Amniotic stem cell (primary cell): Measurements from ENCODE around the gene SOCS3.
"Not testable (repeated sequence)": the region's sequence is repeated elsewhere in the genome, so short reads cannot be mapped to it uniquely, and the experiment has no call there.

Experiments
- DNase-seq: peaks from one replicate; lab custom pipeline; 2025; lab: John Stamatoyannopoulos, UW

Gene SOCS3

DNA sequence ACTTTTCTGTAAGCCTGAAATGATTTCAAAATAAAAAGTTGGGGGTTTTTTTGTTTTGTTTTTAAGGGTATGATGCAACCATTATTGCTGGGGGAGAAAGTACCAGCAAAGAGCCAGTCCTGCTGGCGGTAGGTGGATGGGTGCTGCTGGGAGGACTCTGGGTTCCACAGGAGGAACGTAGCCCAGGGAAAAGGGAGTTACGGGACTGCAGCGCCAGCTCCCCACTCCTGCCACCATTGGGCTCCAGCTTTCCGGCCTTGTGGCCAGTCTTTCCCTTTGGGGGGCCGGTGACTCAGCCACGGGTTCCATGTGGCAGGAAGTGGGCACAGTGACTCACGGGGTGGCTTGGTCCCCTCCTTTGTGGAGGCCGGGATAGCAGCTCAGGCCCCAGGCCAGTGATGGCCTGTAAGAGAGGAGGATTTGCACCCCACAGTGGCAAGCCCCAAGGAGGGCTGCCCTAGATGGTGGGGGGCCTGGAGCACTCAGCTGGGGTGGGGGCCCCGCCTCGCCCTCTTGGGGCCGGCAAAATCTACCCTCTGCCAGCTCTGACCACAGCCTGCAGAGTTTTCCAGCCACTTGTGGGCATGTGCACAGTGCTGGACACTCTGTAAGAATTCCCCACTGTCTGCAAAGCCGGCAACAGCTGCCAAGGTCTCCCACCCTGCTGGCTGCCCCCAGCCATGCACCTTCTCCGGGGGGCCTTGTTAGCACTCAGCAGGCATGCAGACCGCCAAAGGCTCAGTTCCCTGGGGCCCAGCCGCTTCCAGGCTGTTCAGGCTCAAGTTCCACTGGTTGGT lies 30.4 kb downstream of the SOCS3 start:
- DNase-seq, result no peak

GRCh38 chr17:78327880-78328279 lies 32.0 kb downstream of the SOCS3 start:
- DNase-seq, result no peak

DNA sequence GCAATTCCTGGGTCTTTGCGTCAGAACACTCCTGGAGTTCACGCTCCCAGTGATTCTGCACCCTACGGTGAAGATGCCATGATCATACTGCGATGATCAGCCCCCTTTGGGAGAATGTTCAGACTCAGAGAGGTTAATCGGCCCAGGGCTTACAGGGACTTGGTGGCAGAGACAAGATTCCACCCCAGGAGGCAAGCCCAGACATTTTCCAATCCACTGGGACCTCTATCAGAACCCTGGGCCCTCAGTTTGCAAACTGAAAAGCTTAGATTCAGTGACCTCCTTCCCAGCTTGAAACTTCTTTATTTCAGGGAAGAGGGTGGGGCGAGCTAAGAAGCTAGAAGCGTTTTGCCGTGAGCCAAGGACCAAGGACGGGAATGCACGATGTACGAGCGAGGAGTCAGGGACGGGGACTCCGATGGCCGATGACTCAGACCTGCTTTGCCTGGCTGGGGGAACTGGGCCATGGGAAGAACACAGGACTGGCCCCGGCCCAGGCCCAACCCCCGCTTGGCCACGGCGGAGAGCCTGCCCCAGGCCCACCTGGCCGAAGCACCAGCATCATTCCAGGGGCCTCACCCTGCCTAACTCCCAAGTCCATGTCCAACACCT lies 34.7 kb downstream of the SOCS3 start:
- peak; percentile 31 for DNase-seq

DNA sequence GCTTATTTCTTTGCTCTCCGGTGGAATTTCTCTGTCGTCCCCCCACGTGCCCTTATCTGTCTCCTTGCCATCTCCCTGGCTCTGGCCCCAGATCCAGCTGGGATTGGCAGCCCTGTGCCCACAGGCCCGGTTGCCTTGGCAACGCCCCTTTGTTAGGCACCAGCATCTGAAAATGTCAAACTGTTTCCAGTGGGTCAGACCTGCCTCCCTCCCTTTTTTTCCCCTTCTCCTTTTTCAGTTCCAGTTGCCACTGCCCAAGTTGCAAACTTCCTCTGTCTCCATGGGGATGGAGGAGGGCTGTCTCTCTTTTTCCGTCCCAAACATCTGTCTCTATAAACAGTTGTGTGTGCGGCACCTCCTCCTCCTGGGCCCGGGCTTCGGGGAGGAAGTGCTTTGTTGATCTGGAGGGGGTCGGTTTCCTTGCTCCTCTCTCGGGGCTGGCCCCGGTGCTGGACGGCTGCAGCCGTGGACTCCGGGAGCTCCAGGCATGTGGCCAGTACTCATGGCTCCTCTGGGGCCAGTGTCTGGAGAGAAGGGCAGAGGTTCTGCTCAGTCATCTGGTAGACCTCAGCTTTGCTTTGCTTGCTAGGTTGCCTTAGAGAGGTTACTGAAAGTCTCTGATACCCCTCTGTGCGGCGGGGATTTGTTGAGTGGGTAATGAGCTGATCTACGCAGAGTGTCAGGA lies 35.3 kb downstream of the SOCS3 start:
- peak; percentile 42 for DNase-seq

DNA sequence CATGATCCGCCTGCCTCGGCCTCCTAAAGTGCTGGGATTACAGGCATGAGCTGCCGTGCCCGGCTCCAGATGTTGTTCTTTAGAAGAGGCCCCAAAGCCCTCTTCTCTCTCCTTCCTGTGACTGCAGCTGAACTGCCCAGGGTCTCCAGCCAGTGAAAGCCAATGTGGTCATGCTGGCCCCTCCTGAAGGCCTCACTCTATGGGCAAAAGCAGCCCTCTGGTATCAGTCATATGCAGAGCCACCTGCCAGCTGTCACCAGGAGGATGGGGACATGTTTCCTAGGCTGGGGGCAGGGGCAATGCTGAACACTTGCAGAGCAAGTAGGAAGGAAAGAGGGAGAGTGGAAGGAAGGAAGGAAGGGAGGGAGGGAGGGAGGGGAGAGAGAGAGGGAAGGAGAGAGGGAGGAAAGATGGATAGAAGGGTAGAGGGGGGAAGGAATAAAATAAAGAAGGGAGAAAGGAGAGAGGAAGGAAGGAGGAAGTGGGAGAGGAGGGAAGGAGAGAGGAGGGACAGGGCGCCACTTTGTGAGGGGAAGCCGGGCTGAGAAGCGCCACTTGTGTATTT lies 36.0 kb downstream of the SOCS3 start:
- no peak for DNase-seq

GRCh38 chr17:78322858-78323455 lies 36.9 kb downstream of the SOCS3 start:
- DNase-seq, result no peak

GRCh38 chr17:78322327-78322857 lies 37.5 kb downstream of the SOCS3 start:
- no peak for DNase-seq

- no peak for DNase-seq
Observed at GRCh38 chr17:78318843-78319242, 41.0 kb downstream of the SOCS3 start.

GRCh38 chr17:78318407-78318806 lies 41.5 kb downstream of the SOCS3 start:
- no peak for DNase-seq

DNA sequence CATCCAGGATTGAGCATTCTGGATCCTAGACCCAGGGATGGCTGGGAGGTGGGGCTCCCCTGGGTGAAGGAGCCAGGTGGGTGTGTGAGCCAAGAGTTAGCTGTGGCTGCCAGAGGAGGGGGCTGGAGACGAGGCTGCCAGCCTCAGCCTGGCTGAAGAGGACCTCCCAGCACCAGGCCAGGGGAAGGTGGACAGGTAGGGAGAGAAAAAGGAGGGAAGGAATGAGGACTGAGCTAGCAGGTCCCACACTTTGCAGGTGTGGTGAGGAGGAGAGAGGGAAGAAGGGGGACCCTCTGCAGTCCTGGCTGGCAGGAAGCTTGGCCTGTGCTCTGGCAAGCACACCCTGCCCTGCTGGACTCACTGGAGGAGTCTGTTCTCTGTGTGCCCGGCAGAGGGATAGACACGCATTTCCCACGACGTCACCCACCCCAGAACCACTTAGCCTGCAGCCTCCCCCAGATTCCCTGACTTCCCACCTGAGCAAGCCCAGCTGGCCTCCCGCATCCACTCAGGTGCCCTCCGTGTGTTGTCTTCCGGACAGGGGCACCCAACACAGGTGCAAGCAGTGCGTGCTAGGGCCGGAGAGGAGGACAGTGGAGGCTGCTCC lies 42.0 kb downstream of the SOCS3 start:
- DNase-seq, result no peak

DNA sequence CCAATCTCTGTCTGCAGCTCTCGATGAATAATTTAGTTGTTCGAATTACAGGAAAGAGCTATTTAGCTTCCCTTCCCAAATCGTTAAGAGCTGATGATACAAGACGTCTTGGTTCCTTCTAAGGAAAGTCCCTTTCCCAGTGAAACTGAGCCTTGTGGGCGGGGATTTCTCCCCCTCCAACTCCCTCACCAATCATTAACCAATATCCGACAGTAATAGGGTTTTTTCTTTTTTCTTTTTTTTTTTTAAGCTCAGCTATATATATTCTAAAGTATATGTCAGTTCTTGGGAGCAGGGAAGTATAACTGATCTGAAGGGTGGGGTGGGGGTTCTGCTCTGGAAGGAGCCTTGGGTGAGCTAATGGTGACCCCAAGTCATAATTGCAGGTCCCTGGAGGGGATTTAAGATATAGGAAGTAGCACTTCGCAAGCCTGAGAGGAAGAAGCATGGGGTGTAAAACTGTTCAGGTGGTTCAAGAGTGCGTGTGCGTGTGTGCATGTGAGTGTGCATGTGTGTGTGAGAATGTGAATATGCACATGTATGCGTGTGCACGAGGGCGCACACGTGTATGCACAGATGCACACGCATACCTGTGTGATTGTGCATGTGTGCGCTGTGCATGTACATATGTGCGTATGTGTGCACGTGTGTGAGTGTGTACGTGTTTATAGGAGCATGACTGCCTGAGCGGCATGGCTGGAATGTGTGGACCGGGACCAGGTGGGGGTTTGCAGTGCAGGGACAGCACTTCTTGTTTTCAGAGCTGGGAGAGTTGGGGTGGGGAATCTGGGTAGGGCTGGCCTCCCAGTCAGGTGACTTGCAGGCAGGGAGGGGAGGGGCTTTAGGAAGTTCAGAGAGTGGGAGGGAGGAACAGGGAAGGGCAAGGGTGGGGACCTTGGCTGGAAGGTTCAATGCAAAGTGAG lies 42.7 kb downstream of the SOCS3 start:
- no peak for DNase-seq

DNA sequence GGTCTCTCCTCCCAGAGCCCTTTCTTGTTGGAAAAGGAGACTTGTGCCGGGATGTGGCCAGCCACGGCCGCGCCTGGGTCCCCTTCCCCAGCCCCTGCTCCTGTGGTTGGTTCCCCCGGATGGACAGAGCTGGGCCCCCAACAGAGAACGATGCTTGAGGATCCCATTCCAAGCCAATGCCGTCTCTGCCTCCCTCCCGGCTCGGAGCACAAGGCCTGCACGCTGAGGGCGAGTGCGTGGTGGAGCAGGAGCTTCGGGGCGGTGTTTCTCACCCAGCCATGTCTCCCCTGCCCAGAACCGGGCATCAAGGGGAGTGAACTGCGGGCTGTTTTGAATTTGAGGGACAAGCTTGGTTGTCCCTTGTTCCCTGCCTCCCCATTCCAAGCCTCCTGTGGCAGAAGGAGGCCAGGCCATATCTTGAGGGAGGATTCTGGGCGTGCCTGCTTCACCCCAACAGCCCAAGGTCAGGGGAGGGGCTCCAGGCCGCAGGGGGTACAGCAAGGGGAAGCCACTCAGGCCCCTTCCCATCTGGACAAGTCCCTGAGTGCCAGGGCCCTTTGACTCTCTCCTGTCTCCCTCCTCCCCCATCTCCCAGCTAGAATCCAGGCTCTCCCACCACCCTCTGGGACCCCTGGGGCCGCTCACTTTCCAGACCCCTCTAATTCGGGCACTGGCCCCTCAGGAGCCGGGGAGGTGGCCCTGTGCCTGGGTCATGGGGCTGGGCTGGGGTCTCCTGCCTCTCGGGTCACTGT lies 43.6 kb downstream of the SOCS3 start:
- DNase-seq, result no peak

DNA sequence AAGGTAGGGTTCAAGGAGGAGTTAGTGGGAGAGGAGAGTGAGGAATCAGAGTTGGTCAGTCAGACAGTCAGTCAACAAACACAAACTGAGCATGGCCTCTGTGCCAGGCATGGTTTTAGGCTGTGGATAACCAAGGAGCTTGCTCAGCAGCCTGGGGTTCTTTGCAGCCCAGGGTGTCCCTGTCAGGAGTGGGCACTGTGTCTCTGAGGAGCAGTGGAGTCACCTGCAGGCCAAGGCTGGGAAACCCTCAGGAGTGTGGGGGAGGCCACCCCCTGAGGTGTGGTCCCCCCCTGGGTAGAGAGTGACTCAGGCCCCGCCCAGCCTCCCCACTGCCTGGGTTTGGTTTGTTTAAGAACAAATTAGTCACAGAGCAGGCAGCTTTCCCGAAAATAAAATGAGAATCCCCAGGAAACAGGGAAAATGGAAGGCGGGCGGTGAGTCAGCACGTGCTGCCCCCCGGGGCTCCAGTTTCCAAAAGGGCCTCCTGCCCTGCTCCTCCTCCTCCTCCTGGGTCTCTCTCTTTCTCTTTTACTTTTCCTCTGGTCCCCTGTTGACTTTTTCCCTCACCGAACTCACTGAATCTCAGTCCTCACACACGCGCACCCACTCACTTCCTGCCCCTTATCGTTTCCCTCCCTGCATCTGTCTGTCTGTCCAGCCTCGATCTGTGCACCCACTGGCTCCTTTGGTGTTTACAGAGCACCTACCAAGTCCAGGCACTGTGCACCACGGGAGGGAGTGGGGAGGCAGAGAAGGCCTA lies 44.3 kb downstream of the SOCS3 start:
- DNase-seq, result peak; percentile 83

DNA sequence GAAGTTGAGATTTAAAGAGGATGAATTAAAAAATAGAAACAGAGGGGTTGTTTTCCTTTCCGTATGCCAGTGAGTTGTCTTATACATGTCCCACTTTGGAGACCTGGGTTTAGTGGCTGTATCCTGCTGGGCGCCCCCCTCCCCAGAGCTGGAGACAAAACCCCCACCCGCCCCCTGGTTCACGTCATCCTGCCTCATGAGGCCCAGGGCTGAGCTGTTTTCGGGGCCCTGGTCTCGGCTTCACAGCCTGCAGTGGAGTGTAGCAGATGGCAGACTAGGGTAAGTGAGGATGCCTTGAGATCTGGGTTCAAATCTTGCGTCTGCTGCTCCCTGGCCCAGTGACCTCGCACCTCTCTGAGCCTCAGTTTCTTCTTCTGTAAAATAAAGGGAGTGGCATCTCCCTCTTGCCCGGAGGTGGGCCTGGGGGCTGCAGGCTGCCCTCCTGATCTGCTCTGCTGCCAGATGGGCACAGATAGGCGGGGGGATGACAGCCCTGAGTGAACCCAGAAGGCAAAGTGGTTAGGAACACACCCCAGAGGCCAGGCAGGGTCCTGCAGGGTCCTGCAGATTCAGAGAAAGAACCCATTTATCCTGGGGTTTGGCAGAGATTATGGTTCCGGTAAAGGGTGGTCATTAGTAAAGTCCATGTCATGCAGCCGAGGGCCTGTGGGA lies 45.1 kb downstream of the SOCS3 start:
- no peak for DNase-seq

DNA sequence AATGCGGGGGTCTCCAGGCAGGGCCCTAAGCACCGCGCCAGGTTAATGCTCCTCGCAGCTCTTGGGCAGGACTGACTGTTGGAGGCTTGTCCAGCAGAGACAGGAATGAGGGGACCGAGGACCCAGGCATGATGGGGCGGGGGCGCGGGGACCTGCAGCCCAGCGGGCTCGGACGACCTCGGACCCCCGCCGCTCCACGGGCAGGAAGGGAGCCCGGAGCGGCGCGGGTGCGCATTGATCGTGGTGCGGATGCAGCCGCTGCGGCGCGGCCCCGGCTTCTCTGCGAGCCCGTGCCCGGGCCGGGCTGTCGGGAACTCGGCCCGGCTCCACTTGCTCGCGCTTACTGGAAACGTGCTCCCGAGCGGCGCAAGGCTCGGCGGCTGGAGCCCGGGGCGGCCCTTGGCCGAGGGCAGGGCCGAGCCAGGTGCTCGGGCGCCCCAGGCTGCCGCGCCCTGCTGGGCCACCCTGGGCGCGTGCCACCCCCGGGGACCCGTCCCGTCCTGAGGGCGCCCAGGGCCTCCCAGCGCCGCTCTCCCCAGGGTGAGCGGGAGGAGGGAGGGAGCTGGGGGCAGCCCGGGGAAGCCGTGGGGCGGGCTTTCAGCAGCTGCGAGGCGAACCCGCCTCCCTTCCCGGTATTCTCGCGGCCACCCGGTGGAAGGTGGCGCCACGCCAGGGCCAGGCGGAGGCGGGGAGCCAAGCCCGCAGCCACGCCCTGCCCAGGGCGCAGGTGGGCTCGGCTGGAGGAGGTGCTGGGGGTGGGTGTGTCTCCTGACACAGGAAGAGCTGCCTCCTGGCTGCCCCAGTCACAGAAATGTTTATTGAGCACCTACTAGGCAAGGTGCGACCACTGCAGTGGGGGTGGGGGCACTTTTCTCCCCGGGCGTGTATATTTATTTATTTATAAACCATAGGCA lies 45.9 kb downstream of the SOCS3 start:
- peak; percentile 31 for DNase-seq

DNA sequence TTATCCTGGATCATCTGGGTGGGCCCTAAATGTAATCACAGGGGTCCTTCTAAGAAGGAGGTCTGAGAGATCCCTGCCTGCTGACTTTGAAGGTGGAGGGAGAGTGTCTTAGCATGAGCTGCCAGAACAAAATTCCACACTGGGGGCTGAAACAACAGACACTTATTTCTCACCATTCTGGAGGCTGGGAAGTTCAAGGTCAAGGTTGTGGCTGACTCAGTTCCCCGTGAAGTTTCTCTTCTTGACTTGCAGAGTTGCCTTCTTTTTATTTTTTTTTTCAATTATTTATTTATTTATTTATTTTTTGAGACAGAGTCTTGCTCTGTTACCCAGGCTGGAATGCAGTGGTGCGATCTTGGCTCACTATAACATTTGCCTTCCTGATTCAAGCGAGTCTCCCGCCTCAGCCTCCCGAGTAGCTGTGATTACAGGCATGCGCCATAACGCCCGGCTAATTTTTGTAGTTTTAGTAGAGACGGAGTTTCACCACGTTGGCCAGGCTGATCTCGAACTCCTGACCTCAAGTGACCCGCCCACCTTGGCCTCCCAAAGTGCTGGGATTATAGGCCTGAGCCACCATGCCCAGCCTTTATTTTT lies 50.1 kb downstream of the SOCS3 start:
- not testable (repeated sequence) for DNase-seq
